ENCODE measurements around the gene PRG3. TPM values are rescaled to one million over a fixed set of nuclear protein-coding genes. Genes with fewer than 3 reads are reported as not detected.

Gene PRG3
- total RNA-seq, 1 experiment from 2014 or later = not detected

DNA sequence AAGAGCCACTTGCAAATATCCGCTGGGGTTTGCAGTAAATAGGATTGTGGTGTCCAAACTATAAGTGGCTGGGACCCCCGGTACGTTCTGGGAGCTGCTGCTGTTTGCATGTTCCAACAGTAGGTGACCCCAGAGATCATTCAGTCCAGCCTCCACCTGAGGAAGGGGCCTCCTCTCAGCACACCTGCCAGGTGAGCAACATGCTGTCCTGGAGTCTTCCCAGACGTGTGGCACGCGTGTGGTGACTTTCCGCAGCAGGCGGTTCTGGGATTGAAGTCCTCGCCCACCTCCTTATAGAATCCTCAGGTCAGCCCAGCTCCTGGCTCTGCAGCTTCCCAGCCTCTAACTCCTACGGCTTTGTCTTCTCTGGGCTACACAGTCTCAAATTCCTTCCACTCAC is 36.1 kb downstream of the PRG3 start:
- Histone ChIP-seq H4K20me1 (ENCODE audit: low read length) (no peaks in the 10 kb centered on the region), H3K27ac (ENCODE audit: low read length) (no peak overlapping the region), H2AFZ (ENCODE audit: low read length) (peak overlapping the region; percentile 88), H3F3A (ENCODE audit: low read length, unreplicated experiment) (no peaks in the 10 kb centered on the region), H3K9me3 (ENCODE audit: low read length) (no peaks in the 10 kb centered on the region), H3K9ac (ENCODE audit: low read length) (no peak overlapping the region), H3K4me3 (ENCODE audit: low read length) (no peak overlapping the region), H3K4me1 (ENCODE audit: insufficient read depth, low read length) (no peaks in the 10 kb centered on the region), H3K36me3 (ENCODE audit: low read depth, low read length) (no peaks in the 10 kb centered on the region), H3K4me2 (ENCODE audit: low read length) (no peak overlapping the region), H3K79me2 (ENCODE audit: low read length) (no peaks in the 10 kb centered on the region), H3K9me2 (replicated peaks; ENCODE audit: low read length) (no peaks in the 10 kb centered on the region), H3K27me3 (ENCODE audit: low read length) (no peaks in the 10 kb centered on the region)
- ChIA-PET CTCF (no interaction called here), POLR2A (ENCODE audit: unreplicated experiment) (no interaction called here)
- no TSS peak for BruUV-seq (replicated peaks)
- intact Hi-C loops (cut with micrococcal nuclease) = loop anchor here (1.0 to 10.0 kb wide), 6 partner anchors 112 to 296 kb away; no protein-coding TSS in a partner anchor
- no peak for DNase-seq
- ATAC-seq = no peak
- TF ChIP-seq EZH2 (IDR thresholded peaks at IDR 0.05; ENCODE audit: low read length, unreplicated experiment) (no peak), EZH2phosphoT487 (IDR thresholded peaks at IDR 0.05; ENCODE audit: borderline replicate concordance, low read length) (no peak)
- TF ChIP-seq, protein P1, sequence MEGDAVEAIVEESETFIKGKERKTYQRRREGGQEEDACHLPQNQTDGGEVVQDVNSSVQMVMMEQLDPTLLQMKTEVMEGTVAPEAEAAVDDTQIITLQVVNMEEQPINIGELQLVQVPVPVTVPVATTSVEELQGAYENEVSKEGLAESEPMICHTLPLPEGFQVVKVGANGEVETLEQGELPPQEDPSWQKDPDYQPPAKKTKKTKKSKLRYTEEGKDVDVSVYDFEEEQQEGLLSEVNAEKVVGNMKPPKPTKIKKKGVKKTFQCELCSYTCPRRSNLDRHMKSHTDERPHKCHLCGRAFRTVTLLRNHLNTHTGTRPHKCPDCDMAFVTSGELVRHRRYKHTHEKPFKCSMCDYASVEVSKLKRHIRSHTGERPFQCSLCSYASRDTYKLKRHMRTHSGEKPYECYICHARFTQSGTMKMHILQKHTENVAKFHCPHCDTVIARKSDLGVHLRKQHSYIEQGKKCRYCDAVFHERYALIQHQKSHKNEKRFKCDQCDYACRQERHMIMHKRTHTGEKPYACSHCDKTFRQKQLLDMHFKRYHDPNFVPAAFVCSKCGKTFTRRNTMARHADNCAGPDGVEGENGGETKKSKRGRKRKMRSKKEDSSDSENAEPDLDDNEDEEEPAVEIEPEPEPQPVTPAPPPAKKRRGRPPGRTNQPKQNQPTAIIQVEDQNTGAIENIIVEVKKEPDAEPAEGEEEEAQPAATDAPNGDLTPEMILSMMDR (conservative IDR thresholded peaks at IDR 0.05; ENCODE audit: low read depth, low read length) = no peak

DNA sequence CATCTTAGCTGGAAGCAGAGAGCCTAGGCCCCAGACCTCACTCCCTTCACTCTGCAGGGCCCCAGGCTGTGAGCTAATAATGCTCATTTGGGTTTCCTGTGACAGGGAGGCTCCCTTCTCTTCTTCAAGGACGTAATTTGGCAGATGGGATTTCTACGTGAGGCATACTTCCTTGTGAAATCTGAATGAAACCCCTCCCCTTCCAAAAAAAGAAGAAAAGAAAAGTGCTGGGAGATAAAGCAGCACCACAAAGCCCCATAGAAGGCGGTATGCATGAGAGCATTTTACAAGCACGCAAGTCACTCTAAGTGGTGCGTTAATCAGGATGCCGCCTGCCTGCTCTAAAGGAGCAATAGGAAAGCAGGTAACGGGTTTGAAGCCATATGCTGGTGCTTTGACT is 37.1 kb downstream of the PRG3 start:
- Histone ChIP-seq H3K27ac (ENCODE audit: low read length) (no peak overlapping the region), H3K36me3 (ENCODE audit: low read depth, low read length) (no peaks in the 10 kb centered on the region), H4K20me1 (ENCODE audit: low read length) (no peaks in the 10 kb centered on the region), H3K27me3 (ENCODE audit: low read length) (no peaks in the 10 kb centered on the region), H3F3A (ENCODE audit: low read length, unreplicated experiment) (no peaks in the 10 kb centered on the region), H3K4me1 (ENCODE audit: insufficient read depth, low read length) (no peaks in the 10 kb centered on the region), H3K9ac (ENCODE audit: low read length) (no peak overlapping the region), H3K9me2 (replicated peaks; ENCODE audit: low read length) (no peaks in the 10 kb centered on the region), H3K4me3 (ENCODE audit: low read length) (no peak overlapping the region), H3K79me2 (ENCODE audit: low read length) (no peaks in the 10 kb centered on the region), H3K9me3 (ENCODE audit: low read length) (no peaks in the 10 kb centered on the region), H2AFZ (ENCODE audit: low read length) (no peak overlapping the region), H3K4me2 (ENCODE audit: low read length) (no peak overlapping the region)
- no peak for DNase-seq
- intact Hi-C loops (cut with micrococcal nuclease) = loop anchor here (2.0 to 10.0 kb wide), 3 partner anchors 141 to 297 kb away; no protein-coding TSS in a partner anchor
- no peak for ATAC-seq
- ChIA-PET POLR2A (ENCODE audit: unreplicated experiment) (interaction anchor here (0.6 kb wide), 1 partner anchor 19 kb away, joined by 3 read pairs; no protein-coding TSS in a partner anchor), CTCF (interaction anchor here (0.5 kb wide), 1 partner anchor 116 kb away, joined by 3 read pairs; no protein-coding TSS in a partner anchor)
- no peak for TF ChIP-seq EZH2 (IDR thresholded peaks at IDR 0.05; ENCODE audit: low read length, unreplicated experiment)
- TF ChIP-seq, protein P1 (conservative IDR thresholded peaks at IDR 0.05; ENCODE audit: low read depth, low read length) = no peak
- TF ChIP-seq EZH2phosphoT487 (IDR thresholded peaks at IDR 0.05; ENCODE audit: borderline replicate concordance, low read length) = no peak
- BruUV-seq (replicated peaks) = no TSS peak

DNA sequence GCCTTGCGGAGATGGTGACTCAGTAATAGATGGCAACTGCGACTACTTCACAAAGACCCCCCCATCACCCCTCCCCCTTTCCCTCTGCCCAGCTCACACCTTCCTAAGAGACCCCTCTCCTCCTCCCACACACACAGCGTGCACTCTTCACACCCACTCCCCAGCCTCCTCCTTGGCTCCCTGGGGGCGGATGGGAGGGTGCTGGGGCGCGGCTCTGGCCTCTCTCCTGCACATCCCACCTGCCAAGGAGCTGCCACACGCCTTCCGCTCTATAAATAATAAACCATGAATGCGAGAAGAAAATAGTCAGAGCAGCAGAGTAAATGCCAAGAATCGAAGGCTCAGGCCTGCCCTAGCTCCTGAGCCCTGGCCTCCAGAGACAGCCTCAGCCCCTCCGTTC is 38.2 kb downstream of the PRG3 start:
- Histone ChIP-seq H3K79me2 (ENCODE audit: low read length) (no peaks in the 10 kb centered on the region), H3K9ac (ENCODE audit: low read length) (no peak overlapping the region), H3K27ac (ENCODE audit: low read length) (no peak overlapping the region), H3K9me2 (replicated peaks; ENCODE audit: low read length) (no peaks in the 10 kb centered on the region), H3K27me3 (ENCODE audit: low read length) (no peaks in the 10 kb centered on the region), H3K4me2 (ENCODE audit: low read length) (no peak overlapping the region), H3K36me3 (ENCODE audit: low read depth, low read length) (no peaks in the 10 kb centered on the region), H3K9me3 (ENCODE audit: low read length) (no peaks in the 10 kb centered on the region), H2AFZ (ENCODE audit: low read length) (no peak overlapping the region), H3K4me1 (ENCODE audit: insufficient read depth, low read length) (no peaks in the 10 kb centered on the region), H3K4me3 (ENCODE audit: low read length) (no peak overlapping the region), H4K20me1 (ENCODE audit: low read length) (no peaks in the 10 kb centered on the region), H3F3A (ENCODE audit: low read length, unreplicated experiment) (no peaks in the 10 kb centered on the region)
- TF ChIP-seq EZH2phosphoT487 (IDR thresholded peaks at IDR 0.05; ENCODE audit: borderline replicate concordance, low read length) (no peak), EZH2 (IDR thresholded peaks at IDR 0.05; ENCODE audit: low read length, unreplicated experiment) (no peak)
- TF ChIP-seq, protein P1 (conservative IDR thresholded peaks at IDR 0.05; ENCODE audit: low read depth, low read length) = no peak
- ChIA-PET POLR2A (ENCODE audit: unreplicated experiment) (no interaction called here), CTCF (no interaction called here)
- intact Hi-C loops (cut with micrococcal nuclease) = loop anchor here (10.0 kb wide), 1 partner anchor 142 kb away; no protein-coding TSS in a partner anchor
- no peak for DNase-seq
- BruUV-seq (replicated peaks) = no TSS peak
- ATAC-seq = no peak
